Ascending aorta (tissue), 2 donors: ENCODE results near the gene TLX1. TPM values are rescaled to one million over a fixed set of nuclear protein-coding genes. Genes with fewer than 3 reads are reported as not detected.
"Not testable (repeated sequence)": the region's sequence is repeated elsewhere in the genome, so short reads cannot be mapped to it uniquely, and the experiment has no call there.

Experiments
- DNase-seq, 2 donors: peaks; one replicate each; pipeline ENCODE4 v3.0.0-alpha.2; 2019; ENCODE audit warnings: low spot score in 2 of 2
- H3K27ac ChIP-seq, 2 donors: fragments of 200-600 bp; sonication (generic); one replicate each; pipeline ENCODE4 v1.5.1; 2016 to 2017; ENCODE audit warnings: mild to moderate bottlenecking in 1 of 2
- H3K27me3 ChIP-seq: fragments of 200-600 bp; sonication (generic); one replicate; pipeline ENCODE4 v1.5.1; 2017
- H3K36me3 ChIP-seq, 2 donors: fragments of 200-600 bp; sonication (generic); one replicate each; pipeline ENCODE4 v1.5.1; 2016
- H3K4me1 ChIP-seq, 2 donors: fragments of 200-600 bp; sonication (generic); one replicate each; pipeline ENCODE4 v1.5.1; 2016 to 2017; ENCODE audit warnings: mild to moderate bottlenecking in 1 of 2
- H3K4me3 ChIP-seq, 2 donors: fragments of 200-600 bp; sonication (generic); one replicate each; pipeline ENCODE4 v1.5.1; 2016 to 2017; ENCODE audit warnings: mild to moderate bottlenecking in 1 of 2
- H3K9me3 ChIP-seq, 2 donors: fragments of 200-600 bp; sonication (generic); one replicate each; pipeline ENCODE4 v1.5.1; 2016
- CTCF ChIP-seq, 3 experiments: fragments of 200-600 bp in 2 of 3; fragments of 450-650 bp in 1 of 3; sonication (generic) in 2 of 3; IDR thresholded peaks; one replicate each; pipeline ENCODE4 v1.5.1; 2016 to 2019; ENCODE audit warnings: antibody characterized with exemption in 3 of 3, mild to moderate bottlenecking in 1 of 3, moderate library complexity in 1 of 3
- intact Hi-C: fragments of 100-400 bp; cut with DNase I; formaldehyde crosslinking; loops from one replicate; pipeline ENCODE4 v1.15.1; 2023
- total RNA-seq: library from RNA; depleted of rRNA; stranded (reverse); fragments of >200 nt; gene quantifications from one replicate; pipeline ENCODE4 v1.1.0, GENCODE V29; 2016

The TLX1 gene
- total RNA-seq, 1 donor from 2014 or later, result not detected

- Histone ChIP-seq H3K4me1 (peaks cover 0 to 4% of the 10 kb centered on the region in 2 donors), H3K36me3 (no peaks in the 10 kb centered on the region), H3K4me3 (no peak overlapping the region), H3K27ac (no peak overlapping the region), H3K9me3 (peaks cover 0 to 5% of the 10 kb centered on the region in 2 donors), H3K27me3 (peaks cover 4% of the 10 kb centered on the region)
- TF ChIP-seq CTCF (IDR thresholded peaks at IDR 0.05), result no peak
- intact Hi-C loops, result no loop called here
- no peak for DNase-seq
These were observed 20.3 kb downstream of the TLX1 start for GRCh38 chr10:101151395-101151794.

GRCh38 chr10:101152316-101152715, 21.2 kb downstream of the TLX1 start:
- DNase-seq, result no peak
- TF ChIP-seq CTCF (IDR thresholded peaks at IDR 0.05), result no peak
- intact Hi-C loops, result no loop called here
- Histone ChIP-seq H3K4me3 (no peak overlapping the region), H3K9me3 (peaks cover 0 to 5% of the 10 kb centered on the region in 2 donors), H3K27ac (no peak overlapping the region), H3K4me1 (no peaks in the 10 kb centered on the region), H3K27me3 (peaks cover 4% of the 10 kb centered on the region), H3K36me3 (no peaks in the 10 kb centered on the region)

- DNase-seq, H3K27ac ChIP-seq, H3K9me3 ChIP-seq, H3K36me3 ChIP-seq, intact Hi-C loops, H3K4me3 ChIP-seq, H3K4me1 ChIP-seq, H3K27me3 ChIP-seq: not testable (repeated sequence)
These were observed 23.4 kb downstream of the TLX1 start for GRCh38 chr10:101154506-101154905.

GRCh38 chr10:101155896-101156295, 24.8 kb downstream of the TLX1 start:
- Histone ChIP-seq H3K27ac (no peak overlapping the region), H3K4me3 (no peak overlapping the region), H3K27me3 (no peaks in the 10 kb centered on the region), H3K36me3 (no peaks in the 10 kb centered on the region), H3K9me3 (no peaks in the 10 kb centered on the region), H3K4me1 (no peaks in the 10 kb centered on the region)
- TF ChIP-seq CTCF (IDR thresholded peaks at IDR 0.05), result no peak
- no peak for DNase-seq
- intact Hi-C loops, result no loop called here

GRCh38 chr10:101157756-101158458, 26.8 kb downstream of the TLX1 start:
- no peak overlapping the region for H3K4me3 ChIP-seq
- no peak for TF ChIP-seq CTCF (IDR thresholded peaks at IDR 0.05)
- H3K27me3 ChIP-seq, result peaks cover 4% of the 10 kb centered on the region
- intact Hi-C loops, result no loop called here
- DNase-seq, result no peak
- peaks cover 2% of the 10 kb centered on the region in 2 donors for H3K4me1 ChIP-seq
- no peaks in the 10 kb centered on the region for H3K36me3 ChIP-seq
- H3K9me3 ChIP-seq, result no peaks in the 10 kb centered on the region
- no peak overlapping the region for H3K27ac ChIP-seq

- Histone ChIP-seq H3K4me3 (no peak overlapping the region), H3K4me1 (peaks cover 2% of the 10 kb centered on the region in 2 donors), H3K27me3 (peaks cover 4% of the 10 kb centered on the region), H3K36me3 (no peaks in the 10 kb centered on the region), H3K9me3 (no peaks in the 10 kb centered on the region), H3K27ac (no peak overlapping the region)
- DNase-seq, result no peak
- intact Hi-C loops, result no loop called here
- no peak for TF ChIP-seq CTCF (IDR thresholded peaks at IDR 0.05)
These were observed 27.5 kb downstream of the TLX1 start for GRCh38 chr10:101158459-101159058.
